Progenitor cell of endocrine pancreas (in vitro differentiated cells): ENCODE measurements around the gene APOL6. TPM values are rescaled to one million over a fixed set of nuclear protein-coding genes. Genes with fewer than 3 reads are reported as not detected.

ENCODE experiments used
- DNase-seq: peaks from one replicate; pipeline ENCODE4 v3.0.0; 2021; ENCODE audit warnings: low spot score; ENCODE audit not compliant: unreplicated experiment
- H3K27ac Mint-ChIP-seq: 2 replicates; pipeline ENCODE4 v1.8.0; 2021; ENCODE audit warnings: mild to moderate bottlenecking, moderate library complexity, mixed read lengths
- H3K27me3 Mint-ChIP-seq: 2 replicates; pipeline ENCODE4 v1.8.0; 2021; ENCODE audit warnings: mixed read lengths
- H3K36me3 Mint-ChIP-seq: 2 replicates; pipeline ENCODE4 v1.8.0; 2022; ENCODE audit warnings: mixed read lengths; ENCODE audit not compliant: insufficient read depth
- H3K4me1 Mint-ChIP-seq: 2 replicates; pipeline ENCODE4 v1.8.0; 2021; ENCODE audit warnings: low read depth, mixed read lengths
- H3K4me3 Mint-ChIP-seq: 2 replicates; pipeline ENCODE4 v1.8.0; 2021; ENCODE audit warnings: low read depth, mild to moderate bottlenecking, moderate library complexity, mixed read lengths
- H3K9me3 Mint-ChIP-seq: 2 replicates; pipeline ENCODE4 v1.8.0; 2021; ENCODE audit warnings: low read depth, mixed read lengths
- total RNA-seq: library from RNA; stranded (reverse); gene quantifications from 2 replicates; pipeline ENCODE4 v1.2.1, GENCODE V29; 2021
- TF ChIP-seq, protein P1 (sequence below): fragments of 200-600 bp; sonication (generic); IDR thresholded peaks from one replicate; pipeline ENCODE4 v1.5.0; 2021; ENCODE audit warnings: antibody characterized with exemption, mild to moderate bottlenecking; ENCODE audit not compliant: unreplicated experiment

APOL6 gene
- total RNA-seq, 1 donor from 2014 or later: 0.07 TPM

DNA sequence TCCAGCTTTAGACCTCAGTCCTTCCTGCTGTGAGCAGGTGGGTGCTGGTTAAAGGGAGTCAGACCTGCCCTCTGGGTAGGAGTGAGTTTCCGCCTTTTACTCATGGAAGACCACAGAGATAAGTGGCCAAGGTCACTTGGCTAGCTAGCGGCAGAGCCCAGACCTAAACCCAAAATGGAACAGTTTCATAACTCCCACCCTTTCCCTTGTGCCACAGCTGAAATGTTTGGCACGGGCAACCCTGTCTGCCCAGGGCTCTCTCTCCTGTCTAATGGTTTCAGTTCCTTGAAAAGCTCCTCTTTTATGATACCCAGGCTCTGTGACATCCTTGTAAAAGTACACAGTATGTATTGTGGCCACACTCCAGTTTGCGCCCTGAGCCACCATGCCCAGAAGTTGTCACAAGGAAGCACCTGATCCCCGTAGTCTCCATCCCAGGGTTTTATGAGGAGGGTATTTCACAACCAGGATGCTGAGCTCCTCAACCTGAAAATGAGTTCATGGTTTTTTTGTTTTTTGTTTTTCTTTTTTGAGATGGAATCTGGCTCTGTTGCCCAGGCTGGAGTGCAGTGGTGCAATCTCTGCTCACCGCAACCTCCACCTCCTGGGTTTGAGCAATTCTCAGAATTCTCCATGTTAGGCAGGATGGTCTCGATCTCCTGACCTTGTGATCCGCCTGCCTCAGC lies 36.2 kb upstream of the APOL6 start:
- Mint-ChIP-seq H3K4me1 (no peaks in the 10 kb centered on the region), H3K27ac (no peak overlapping the region), H3K36me3 (no peaks in the 10 kb centered on the region), H3K27me3 (peaks cover 20% of the 10 kb centered on the region), H3K9me3 (no peaks in the 10 kb centered on the region), H3K4me3 (no peak overlapping the region)
- no peak for DNase-seq
- TF ChIP-seq, protein P1, sequence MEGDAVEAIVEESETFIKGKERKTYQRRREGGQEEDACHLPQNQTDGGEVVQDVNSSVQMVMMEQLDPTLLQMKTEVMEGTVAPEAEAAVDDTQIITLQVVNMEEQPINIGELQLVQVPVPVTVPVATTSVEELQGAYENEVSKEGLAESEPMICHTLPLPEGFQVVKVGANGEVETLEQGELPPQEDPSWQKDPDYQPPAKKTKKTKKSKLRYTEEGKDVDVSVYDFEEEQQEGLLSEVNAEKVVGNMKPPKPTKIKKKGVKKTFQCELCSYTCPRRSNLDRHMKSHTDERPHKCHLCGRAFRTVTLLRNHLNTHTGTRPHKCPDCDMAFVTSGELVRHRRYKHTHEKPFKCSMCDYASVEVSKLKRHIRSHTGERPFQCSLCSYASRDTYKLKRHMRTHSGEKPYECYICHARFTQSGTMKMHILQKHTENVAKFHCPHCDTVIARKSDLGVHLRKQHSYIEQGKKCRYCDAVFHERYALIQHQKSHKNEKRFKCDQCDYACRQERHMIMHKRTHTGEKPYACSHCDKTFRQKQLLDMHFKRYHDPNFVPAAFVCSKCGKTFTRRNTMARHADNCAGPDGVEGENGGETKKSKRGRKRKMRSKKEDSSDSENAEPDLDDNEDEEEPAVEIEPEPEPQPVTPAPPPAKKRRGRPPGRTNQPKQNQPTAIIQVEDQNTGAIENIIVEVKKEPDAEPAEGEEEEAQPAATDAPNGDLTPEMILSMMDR: no peak

DNA sequence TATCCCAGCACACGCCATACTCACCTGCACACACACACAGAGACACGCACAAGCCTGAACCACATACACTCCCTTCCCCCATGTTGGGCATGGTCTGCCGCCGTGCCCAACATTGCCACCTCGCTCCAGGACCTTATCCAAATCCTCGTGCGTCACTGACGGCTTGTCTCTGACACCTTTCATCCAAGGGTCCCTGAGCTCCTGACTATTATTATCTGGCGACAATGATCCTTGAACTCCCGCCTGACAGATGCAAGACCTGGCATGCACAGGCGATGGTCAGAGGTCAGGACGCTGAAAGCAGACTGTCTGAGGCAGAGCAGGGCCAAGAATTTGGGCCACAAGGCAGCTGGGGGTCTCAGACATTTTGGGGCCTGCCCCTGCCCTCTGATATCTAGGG lies 35.3 kb upstream of the APOL6 start:
- H3K4me3 Mint-ChIP-seq: no peak overlapping the region
- H3K4me1 Mint-ChIP-seq: no peaks in the 10 kb centered on the region
- no peaks in the 10 kb centered on the region for H3K9me3 Mint-ChIP-seq

DNA sequence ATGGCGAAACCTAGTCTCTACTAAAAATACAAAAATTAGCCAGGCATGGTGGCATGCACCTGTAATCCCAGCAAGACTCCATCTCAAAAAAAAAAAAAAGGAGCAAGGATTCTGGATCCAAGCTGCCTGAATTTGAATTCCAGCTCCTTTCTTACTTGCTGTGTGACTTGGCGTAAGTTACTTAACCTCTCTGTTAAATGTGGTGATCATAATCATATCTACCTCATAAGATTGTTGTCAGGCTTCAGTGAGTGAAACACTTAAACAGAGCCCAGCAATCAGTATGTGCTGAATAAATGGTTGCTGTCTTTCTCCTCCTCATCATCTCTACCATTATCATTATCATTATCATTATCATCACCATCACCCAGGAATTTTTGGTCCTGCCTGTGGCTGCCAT lies 33.8 kb upstream of the APOL6 start:
- Mint-ChIP-seq H3K27ac (peak overlapping the region; percentile 67), H3K4me3 (no peak overlapping the region), H3K36me3 (no peaks in the 10 kb centered on the region), H3K9me3 (no peaks in the 10 kb centered on the region), H3K4me1 (no peaks in the 10 kb centered on the region), H3K27me3 (peaks cover 11% of the 10 kb centered on the region)
- TF ChIP-seq, protein P1: no peak
- DNase-seq: no peak

More for the DNA sequence above, 35.3 kb upstream of the APOL6 start:
- DNase-seq: no peak
- peaks cover 20% of the 10 kb centered on the region for H3K27me3 Mint-ChIP-seq
- H3K27ac Mint-ChIP-seq: no peak overlapping the region
- TF ChIP-seq, protein P1: no peak
- H3K36me3 Mint-ChIP-seq: no peaks in the 10 kb centered on the region

DNA sequence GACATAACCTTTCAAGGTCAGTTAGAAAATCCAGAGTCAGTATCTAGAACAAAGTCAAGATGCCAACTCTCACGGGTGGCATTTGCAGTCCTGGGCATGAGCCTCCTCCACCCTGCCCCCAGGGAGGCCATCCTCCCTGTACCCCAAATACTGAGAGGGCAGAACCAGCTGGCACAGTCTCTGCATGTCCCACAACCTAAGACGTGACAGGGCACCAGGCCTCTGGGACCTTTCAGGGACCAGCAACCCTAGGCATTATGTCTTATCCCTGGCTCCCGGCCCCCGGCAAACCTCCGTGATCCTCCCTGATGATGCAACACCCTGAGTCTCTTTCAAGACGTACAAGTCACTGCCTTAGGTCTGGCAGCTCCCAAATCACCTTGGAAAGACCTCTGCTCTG lies 33.1 kb upstream of the APOL6 start:
- DNase-seq: no peak
- Mint-ChIP-seq H3K4me1 (no peaks in the 10 kb centered on the region), H3K36me3 (no peaks in the 10 kb centered on the region), H3K27ac (no peak overlapping the region), H3K27me3 (peaks cover 12% of the 10 kb centered on the region), H3K4me3 (no peak overlapping the region), H3K9me3 (no peaks in the 10 kb centered on the region)
- TF ChIP-seq, protein P1: no peak

DNA sequence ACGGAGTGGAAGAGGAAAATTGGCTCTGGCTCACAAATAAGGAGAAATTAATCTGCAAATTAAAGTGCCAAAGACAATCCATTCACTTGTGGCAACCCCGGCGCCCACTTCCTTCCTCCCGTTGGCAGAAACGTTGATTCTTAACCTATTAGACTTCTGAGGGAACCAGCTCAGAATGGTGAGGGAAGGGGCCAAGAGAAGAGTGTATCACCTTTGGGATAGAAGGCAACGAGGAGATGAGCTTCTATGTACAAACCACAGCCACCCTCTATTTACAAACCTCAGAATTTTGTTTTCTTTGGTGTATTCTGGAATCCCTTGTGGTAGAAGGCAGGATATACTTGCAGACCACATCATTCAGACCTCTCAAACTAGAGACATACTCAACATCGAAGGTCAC lies 32.2 kb upstream of the APOL6 start:
- Mint-ChIP-seq H3K27ac (no peak overlapping the region), H3K27me3 (peaks cover 12% of the 10 kb centered on the region), H3K36me3 (no peaks in the 10 kb centered on the region), H3K4me1 (no peaks in the 10 kb centered on the region), H3K9me3 (no peaks in the 10 kb centered on the region), H3K4me3 (no peak overlapping the region)
- TF ChIP-seq, protein P1: no peak
- DNase-seq: no peak
